WTC11 (cell line): ENCODE measurements around the gene INMT. TPM values are rescaled to one million over a fixed set of nuclear protein-coding genes. Genes with fewer than 3 reads are reported as not detected.

Source experiments
- ATAC-seq: fragments of 200-7000 bp; cut with Tn5 transposase; 2 replicates; pipeline ENCODE4 v1.10.0; 2021; ENCODE audit warnings: mild to moderate bottlenecking, moderate library complexity
- CTCF ChIA-PET: fragments of 300-600 bp; sonication (Branson Sonifier 250); formaldehyde crosslinking; loops from one replicate; lab custom pipeline; 2021; ENCODE audit warnings: antibody characterized with exemption; lab: Charles Lee
- POLR2A ChIA-PET: fragments of 350-600 bp; sonication (Branson Sonifier 250); formaldehyde crosslinking; loops from one replicate; lab custom pipeline; 2021; ENCODE audit warnings: antibody characterized with exemption; lab: Charles Lee
- DNase-seq: peaks from one replicate; pipeline ENCODE4 v3.0.0; 2021; ENCODE audit warnings: low spot score
- H3K27ac Mint-ChIP-seq: 2 replicates; pipeline ENCODE4 v1.8.0; 2021; ENCODE audit warnings: mixed read lengths
- H3K27me3 Mint-ChIP-seq: 2 replicates; pipeline ENCODE4 v1.8.0; 2021; ENCODE audit warnings: low read depth, mild to moderate bottlenecking, moderate library complexity, mixed read lengths
- H3K36me3 Mint-ChIP-seq: 2 replicates; pipeline ENCODE4 v1.8.0; 2021; ENCODE audit warnings: mixed read lengths
- H3K4me1 Mint-ChIP-seq: 2 replicates; pipeline ENCODE4 v1.8.0; 2022; ENCODE audit warnings: mixed read lengths
- H3K4me3 Mint-ChIP-seq: 2 replicates; pipeline ENCODE4 v1.8.0; 2021; ENCODE audit warnings: mild to moderate bottlenecking, moderate library complexity, mixed read lengths
- H3K9me3 Mint-ChIP-seq: 2 replicates; pipeline ENCODE4 v1.8.0; 2021; ENCODE audit warnings: mixed read lengths
- AFF4 ChIP-seq: sonication (generic); formaldehyde crosslinking; IDR thresholded peaks from 2 replicates; pipeline ENCODE4 v1.8.1; 2023; ENCODE audit warnings: mild to moderate bottlenecking, missing genetic modification reagents, borderline replicate concordance
- ELF4 ChIP-seq: sonication (generic); formaldehyde crosslinking; IDR thresholded peaks from 2 replicates; pipeline ENCODE4 v1.8.1; 2022; ENCODE audit warnings: low read depth, mild to moderate bottlenecking, moderate library complexity, missing genetic modification reagents
- GABPB1 ChIP-seq: sonication (generic); formaldehyde crosslinking; IDR thresholded peaks from 2 replicates; pipeline ENCODE4 v1.8.1; 2023; ENCODE audit warnings: mild to moderate bottlenecking, missing genetic modification reagents
- GRHL2 ChIP-seq: fragments of 250-450 bp; sonication (Bioruptor Pico); IDR thresholded peaks from 2 replicates; pipeline ENCODE4 v1.8.0; 2022; ENCODE audit warnings: mild to moderate bottlenecking, moderate library complexity; ENCODE audit not compliant: insufficient replicate concordance, severe bottlenecking
- HMGA2 ChIP-seq: fragments of 250-450 bp; sonication (Bioruptor Pico); IDR thresholded peaks from 2 replicates; pipeline ENCODE4 v1.4.0; 2021; ENCODE audit warnings: mild to moderate bottlenecking, moderate library complexity
- IRF2 ChIP-seq: sonication (generic); formaldehyde crosslinking; IDR thresholded peaks from 2 replicates; pipeline ENCODE4 v1.8.0; 2022; ENCODE audit warnings: low read depth, missing genetic modification reagents, borderline replicate concordance
- JAZF1 ChIP-seq: fragments of 250-450 bp; sonication (Bioruptor Pico); IDR thresholded peaks from 2 replicates; pipeline ENCODE4 v1.9.0; 2021; ENCODE audit warnings: moderate library complexity, mild to moderate bottlenecking, inconsistent platforms
- JUN ChIP-seq: sonication (generic); formaldehyde crosslinking; IDR thresholded peaks from 2 replicates; pipeline ENCODE4 v1.8.0; 2023; ENCODE audit warnings: mild to moderate bottlenecking, missing genetic modification reagents
- KAT7 ChIP-seq: sonication (generic); formaldehyde crosslinking; IDR thresholded peaks from 2 replicates; pipeline ENCODE4 v1.8.1; 2023; ENCODE audit warnings: missing genetic modification reagents, mild to moderate bottlenecking, borderline replicate concordance
- MYBL2 ChIP-seq: sonication (generic); formaldehyde crosslinking; IDR thresholded peaks from 2 replicates; pipeline ENCODE4 v1.8.1; 2023; ENCODE audit warnings: mild to moderate bottlenecking, moderate library complexity, missing genetic modification reagents
- NFYB ChIP-seq: sonication (generic); formaldehyde crosslinking; conservative IDR thresholded peaks from 2 replicates; pipeline ENCODE4 v1.8.0; 2022; ENCODE audit warnings: low read depth, missing genetic modification reagents
- ZMAT4 ChIP-seq: fragments of 250-450 bp; sonication (Bioruptor Pico); IDR thresholded peaks from 2 replicates; pipeline ENCODE4 v1.9.0; 2021; ENCODE audit warnings: mild to moderate bottlenecking
- ZNF396 ChIP-seq: fragments of 250-450 bp; sonication (Bioruptor Pico); IDR thresholded peaks from 2 replicates; pipeline ENCODE4 v1.8.0; 2021; ENCODE audit warnings: mild to moderate bottlenecking, moderate library complexity, borderline replicate concordance
- ZNF425 ChIP-seq: fragments of 250-450 bp; sonication (Bioruptor Pico); conservative IDR thresholded peaks from 2 replicates; pipeline ENCODE4 v1.9.0; 2021; ENCODE audit warnings: mild to moderate bottlenecking
- total RNA-seq: library from RNA; stranded (reverse); gene quantifications from 3 replicates; pipeline ENCODE4 v1.2.3, GENCODE V29; 2021
- TF ChIP-seq, protein P1 (sequence below): sonication (generic); formaldehyde crosslinking; IDR thresholded peaks from 2 replicates; pipeline ENCODE4 v1.8.0; 2023; ENCODE audit warnings: missing genetic modification reagents, mild to moderate bottlenecking, borderline replicate concordance
- TF ChIP-seq, protein P2 (sequence below): sonication (generic); formaldehyde crosslinking; IDR thresholded peaks from 2 replicates; pipeline ENCODE4 v1.8.1; 2022; ENCODE audit warnings: low read depth, mild to moderate bottlenecking, moderate library complexity, missing genetic modification reagents, borderline replicate concordance
- TF ChIP-seq, protein P3 (sequence below): sonication (generic); formaldehyde crosslinking; IDR thresholded peaks from 2 replicates; pipeline ENCODE4 v1.8.0; 2023; ENCODE audit warnings: missing genetic modification reagents
- TF ChIP-seq, protein P4 (sequence below): sonication (generic); formaldehyde crosslinking; IDR thresholded peaks from 2 replicates; pipeline ENCODE4 v1.8.0; 2022; ENCODE audit warnings: mild to moderate bottlenecking, missing genetic modification reagents
- TF ChIP-seq, protein P5 (sequence below): fragments of 250-450 bp; sonication (Bioruptor Pico); IDR thresholded peaks from 2 replicates; pipeline ENCODE4 v1.8.0; 2021; ENCODE audit warnings: mild to moderate bottlenecking

The INMT gene
- total RNA-seq, 1 experiment from 2014 or later = 3.5 TPM

- TF ChIP-seq, protein P1, sequence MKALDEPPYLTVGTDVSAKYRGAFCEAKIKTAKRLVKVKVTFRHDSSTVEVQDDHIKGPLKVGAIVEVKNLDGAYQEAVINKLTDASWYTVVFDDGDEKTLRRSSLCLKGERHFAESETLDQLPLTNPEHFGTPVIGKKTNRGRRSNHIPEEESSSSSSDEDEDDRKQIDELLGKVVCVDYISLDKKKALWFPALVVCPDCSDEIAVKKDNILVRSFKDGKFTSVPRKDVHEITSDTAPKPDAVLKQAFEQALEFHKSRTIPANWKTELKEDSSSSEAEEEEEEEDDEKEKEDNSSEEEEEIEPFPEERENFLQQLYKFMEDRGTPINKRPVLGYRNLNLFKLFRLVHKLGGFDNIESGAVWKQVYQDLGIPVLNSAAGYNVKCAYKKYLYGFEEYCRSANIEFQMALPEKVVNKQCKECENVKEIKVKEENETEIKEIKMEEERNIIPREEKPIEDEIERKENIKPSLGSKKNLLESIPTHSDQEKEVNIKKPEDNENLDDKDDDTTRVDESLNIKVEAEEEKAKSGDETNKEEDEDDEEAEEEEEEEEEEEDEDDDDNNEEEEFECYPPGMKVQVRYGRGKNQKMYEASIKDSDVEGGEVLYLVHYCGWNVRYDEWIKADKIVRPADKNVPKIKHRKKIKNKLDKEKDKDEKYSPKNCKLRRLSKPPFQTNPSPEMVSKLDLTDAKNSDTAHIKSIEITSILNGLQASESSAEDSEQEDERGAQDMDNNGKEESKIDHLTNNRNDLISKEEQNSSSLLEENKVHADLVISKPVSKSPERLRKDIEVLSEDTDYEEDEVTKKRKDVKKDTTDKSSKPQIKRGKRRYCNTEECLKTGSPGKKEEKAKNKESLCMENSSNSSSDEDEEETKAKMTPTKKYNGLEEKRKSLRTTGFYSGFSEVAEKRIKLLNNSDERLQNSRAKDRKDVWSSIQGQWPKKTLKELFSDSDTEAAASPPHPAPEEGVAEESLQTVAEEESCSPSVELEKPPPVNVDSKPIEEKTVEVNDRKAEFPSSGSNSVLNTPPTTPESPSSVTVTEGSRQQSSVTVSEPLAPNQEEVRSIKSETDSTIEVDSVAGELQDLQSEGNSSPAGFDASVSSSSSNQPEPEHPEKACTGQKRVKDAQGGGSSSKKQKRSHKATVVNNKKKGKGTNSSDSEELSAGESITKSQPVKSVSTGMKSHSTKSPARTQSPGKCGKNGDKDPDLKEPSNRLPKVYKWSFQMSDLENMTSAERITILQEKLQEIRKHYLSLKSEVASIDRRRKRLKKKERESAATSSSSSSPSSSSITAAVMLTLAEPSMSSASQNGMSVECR = no peak
- no peak for TF ChIP-seq MYBL2
Observed at GRCh38 chr7:30730097-30730496, 21.8 kb upstream of the INMT start (continued).

- H3K4me1 Mint-ChIP-seq = peaks cover 36% of the 10 kb centered on the region
- H3K27ac Mint-ChIP-seq = no peak overlapping the region
- CTCF ChIA-PET = interaction anchor here (1.1 kb wide), 2 partner anchors 21 to 48 kb away, joined by 3 read pairs; partner anchors contain the start of gene CRHR2
Observed at GRCh38 chr7:30730996-30731395, 20.9 kb upstream of the INMT start.

DNA sequence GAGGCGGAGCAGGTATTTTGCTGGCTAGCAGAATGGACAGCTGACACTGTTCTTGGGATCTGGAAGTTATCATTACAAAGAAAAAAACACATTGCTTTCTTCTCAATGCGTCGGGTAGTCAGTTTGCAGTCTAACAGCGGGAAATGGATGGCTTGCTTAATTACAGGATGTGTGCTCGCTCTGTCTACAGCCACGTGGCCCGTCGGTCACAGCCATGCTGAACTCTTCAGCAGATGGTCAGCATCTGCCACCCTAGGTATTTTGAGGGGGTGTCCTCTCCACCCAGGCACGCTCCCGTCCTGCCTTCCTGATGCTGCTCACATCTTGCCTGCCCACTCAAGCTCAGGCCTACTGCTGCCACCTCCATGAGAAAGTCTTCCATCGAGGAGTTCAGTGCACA, 20.4 kb upstream of the INMT start:
- ChIA-PET POLR2A (no interaction called here), CTCF (interaction anchor here (1.1 kb wide), 1 partner anchor 49 kb away, joined by 3 read pairs; the partner anchor contains the start of gene CRHR2)
- TF ChIP-seq GABPB1 (CRISPR knock-in tag) (no peak), IRF2 (CRISPR knock-in tag) (no peak), ZNF425 (CRISPR knock-in tag) (no peak), NFYB (CRISPR knock-in tag) (no peak), AFF4 (CRISPR knock-in tag) (no peak), HMGA2 (CRISPR knock-in tag) (no peak), JAZF1 (CRISPR knock-in tag) (no peak), ZNF396 (CRISPR knock-in tag) (no peak), JUN (no peak), ELF4 (CRISPR knock-in tag) (no peak), GRHL2 (no peak), ZMAT4 (CRISPR knock-in tag) (no peak)
- TF ChIP-seq, protein P2, sequence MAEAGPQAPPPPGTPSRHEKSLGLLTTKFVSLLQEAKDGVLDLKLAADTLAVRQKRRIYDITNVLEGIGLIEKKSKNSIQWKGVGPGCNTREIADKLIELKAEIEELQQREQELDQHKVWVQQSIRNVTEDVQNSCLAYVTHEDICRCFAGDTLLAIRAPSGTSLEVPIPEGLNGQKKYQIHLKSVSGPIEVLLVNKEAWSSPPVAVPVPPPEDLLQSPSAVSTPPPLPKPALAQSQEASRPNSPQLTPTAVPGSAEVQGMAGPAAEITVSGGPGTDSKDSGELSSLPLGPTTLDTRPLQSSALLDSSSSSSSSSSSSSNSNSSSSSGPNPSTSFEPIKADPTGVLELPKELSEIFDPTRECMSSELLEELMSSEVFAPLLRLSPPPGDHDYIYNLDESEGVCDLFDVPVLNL = no peak
- TF ChIP-seq, protein P3, sequence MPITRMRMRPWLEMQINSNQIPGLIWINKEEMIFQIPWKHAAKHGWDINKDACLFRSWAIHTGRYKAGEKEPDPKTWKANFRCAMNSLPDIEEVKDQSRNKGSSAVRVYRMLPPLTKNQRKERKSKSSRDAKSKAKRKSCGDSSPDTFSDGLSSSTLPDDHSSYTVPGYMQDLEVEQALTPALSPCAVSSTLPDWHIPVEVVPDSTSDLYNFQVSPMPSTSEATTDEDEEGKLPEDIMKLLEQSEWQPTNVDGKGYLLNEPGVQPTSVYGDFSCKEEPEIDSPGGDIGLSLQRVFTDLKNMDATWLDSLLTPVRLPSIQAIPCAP (CRISPR knock-in tag) = no peak
- TF ChIP-seq, protein P4, sequence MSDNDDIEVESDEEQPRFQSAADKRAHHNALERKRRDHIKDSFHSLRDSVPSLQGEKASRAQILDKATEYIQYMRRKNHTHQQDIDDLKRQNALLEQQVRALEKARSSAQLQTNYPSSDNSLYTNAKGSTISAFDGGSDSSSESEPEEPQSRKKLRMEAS (CRISPR knock-in tag) = no peak
- TF ChIP-seq, protein P5, sequence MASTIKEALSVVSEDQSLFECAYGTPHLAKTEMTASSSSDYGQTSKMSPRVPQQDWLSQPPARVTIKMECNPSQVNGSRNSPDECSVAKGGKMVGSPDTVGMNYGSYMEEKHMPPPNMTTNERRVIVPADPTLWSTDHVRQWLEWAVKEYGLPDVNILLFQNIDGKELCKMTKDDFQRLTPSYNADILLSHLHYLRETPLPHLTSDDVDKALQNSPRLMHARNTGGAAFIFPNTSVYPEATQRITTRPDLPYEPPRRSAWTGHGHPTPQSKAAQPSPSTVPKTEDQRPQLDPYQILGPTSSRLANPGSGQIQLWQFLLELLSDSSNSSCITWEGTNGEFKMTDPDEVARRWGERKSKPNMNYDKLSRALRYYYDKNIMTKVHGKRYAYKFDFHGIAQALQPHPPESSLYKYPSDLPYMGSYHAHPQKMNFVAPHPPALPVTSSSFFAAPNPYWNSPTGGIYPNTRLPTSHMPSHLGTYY (CRISPR knock-in tag) = no peak
- H3K36me3 Mint-ChIP-seq = no peaks in the 10 kb centered on the region
- H3K4me3 Mint-ChIP-seq = no peak overlapping the region
- DNase-seq (no peak), ATAC-seq (no peak)
- H3K27ac Mint-ChIP-seq = no peak overlapping the region
- H3K9me3 Mint-ChIP-seq = peaks cover 5% of the 10 kb centered on the region; the same call in 1 of the 2 replicates
- peaks cover 5% of the 10 kb centered on the region; the same call in 1 of the 2 replicates for H3K27me3 Mint-ChIP-seq
- H3K4me1 Mint-ChIP-seq = peaks cover 33% of the 10 kb centered on the region

More at GRCh38 chr7:30730996-30731395, 20.9 kb upstream of the INMT start:
- DNase-seq = no peak
- H3K36me3 Mint-ChIP-seq = no peaks in the 10 kb centered on the region
- H3K9me3 Mint-ChIP-seq = peaks cover 5% of the 10 kb centered on the region; the same call in 1 of the 2 replicates
- no peak overlapping the region for H3K4me3 Mint-ChIP-seq
- no peak for ATAC-seq
- peaks cover 5% of the 10 kb centered on the region; the same call in 1 of the 2 replicates for H3K27me3 Mint-ChIP-seq
- POLR2A ChIA-PET = no interaction called here
- TF ChIP-seq KAT7 (CRISPR knock-in tag) (no peak), ELF4 (CRISPR knock-in tag) (no peak)
